Choroid plexus epithelial cell (primary cell): Measurements from ENCODE around the gene BMP10.
A peak's percentile ranks its signal among the peaks of the same experiment; 100 is the strongest.

Experiments used
- DNase-seq: peaks from one replicate; pipeline ENCODE4 v3.0.0-alpha.2; 2010; ENCODE audit warnings: low read depth
- H3K4me3 ChIP-seq: 2 replicates; pipeline ENCODE4 v1.5.1; 2011; ENCODE audit warnings: low read depth, mild to moderate bottlenecking, control low read depth, low read length, moderate library complexity
- TF ChIP-seq, protein P1 (sequence below): conservative IDR thresholded peaks from 2 replicates; pipeline ENCODE4 v1.5.1; 2011; ENCODE audit warnings: low read depth, mild to moderate bottlenecking, control low read depth, inconsistent platforms, low read length, moderate library complexity

The BMP10 gene

GRCh38 chr2:68845043-68845442, 26.2 kb downstream of the BMP10 start:
- DNase-seq, result no peak
- TF ChIP-seq, protein P1, sequence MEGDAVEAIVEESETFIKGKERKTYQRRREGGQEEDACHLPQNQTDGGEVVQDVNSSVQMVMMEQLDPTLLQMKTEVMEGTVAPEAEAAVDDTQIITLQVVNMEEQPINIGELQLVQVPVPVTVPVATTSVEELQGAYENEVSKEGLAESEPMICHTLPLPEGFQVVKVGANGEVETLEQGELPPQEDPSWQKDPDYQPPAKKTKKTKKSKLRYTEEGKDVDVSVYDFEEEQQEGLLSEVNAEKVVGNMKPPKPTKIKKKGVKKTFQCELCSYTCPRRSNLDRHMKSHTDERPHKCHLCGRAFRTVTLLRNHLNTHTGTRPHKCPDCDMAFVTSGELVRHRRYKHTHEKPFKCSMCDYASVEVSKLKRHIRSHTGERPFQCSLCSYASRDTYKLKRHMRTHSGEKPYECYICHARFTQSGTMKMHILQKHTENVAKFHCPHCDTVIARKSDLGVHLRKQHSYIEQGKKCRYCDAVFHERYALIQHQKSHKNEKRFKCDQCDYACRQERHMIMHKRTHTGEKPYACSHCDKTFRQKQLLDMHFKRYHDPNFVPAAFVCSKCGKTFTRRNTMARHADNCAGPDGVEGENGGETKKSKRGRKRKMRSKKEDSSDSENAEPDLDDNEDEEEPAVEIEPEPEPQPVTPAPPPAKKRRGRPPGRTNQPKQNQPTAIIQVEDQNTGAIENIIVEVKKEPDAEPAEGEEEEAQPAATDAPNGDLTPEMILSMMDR, result no peak

DNA sequence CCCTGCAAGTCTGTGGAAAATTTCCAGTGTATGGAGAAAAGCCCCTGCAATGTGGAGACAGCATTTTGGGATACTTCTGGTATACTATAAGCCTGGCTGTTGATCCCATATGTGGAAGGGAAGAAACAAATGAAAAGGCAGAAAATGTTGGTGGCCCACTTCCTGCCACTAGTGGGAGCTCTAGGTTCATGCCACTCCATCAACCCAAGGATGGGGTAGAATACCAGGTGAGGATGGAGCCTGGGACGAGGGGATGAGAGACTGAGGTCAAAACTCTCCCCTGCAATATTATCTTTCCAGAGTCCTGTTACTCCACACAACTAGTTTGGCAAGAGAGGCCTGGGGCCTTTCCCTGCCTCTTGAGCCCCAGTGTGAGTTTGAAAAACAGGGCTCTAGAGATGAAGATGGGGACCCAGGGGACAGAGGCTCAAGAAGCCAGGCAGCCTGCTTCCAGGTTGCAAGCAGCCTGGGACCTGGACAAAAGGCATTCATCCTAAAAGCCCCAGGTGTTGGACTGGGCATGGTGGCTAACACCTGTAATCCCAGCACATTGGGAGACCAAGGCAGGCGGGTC, 31.9 kb downstream of the BMP10 start:
- DNase-seq, result peak; percentile 36
- H3K4me3 ChIP-seq, result no peak overlapping the region
- TF ChIP-seq, protein P1, result peak; percentile 82

More at GRCh38 chr2:68845043-68845442, 26.2 kb downstream of the BMP10 start:
- H3K4me3 ChIP-seq, result no peak overlapping the region

DNA sequence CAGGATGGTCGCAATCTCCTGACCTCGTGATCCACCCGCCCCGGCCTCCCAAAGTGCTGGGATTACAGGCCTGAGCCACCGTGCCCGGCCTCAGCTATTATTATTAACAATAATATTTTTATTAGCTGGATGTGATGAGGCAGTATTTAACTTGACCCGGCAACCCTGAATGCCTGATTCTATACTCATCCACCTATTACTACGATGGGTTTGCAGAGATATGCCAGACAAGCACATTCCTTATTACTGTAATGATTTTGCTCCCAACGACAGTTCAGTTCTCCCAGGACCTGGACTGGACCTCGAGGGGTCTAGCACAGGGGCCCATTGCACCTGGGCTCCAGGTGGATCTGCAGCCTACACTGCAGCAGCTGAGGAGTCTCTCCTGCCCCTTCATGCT, 32.6 kb downstream of the BMP10 start:
- TF ChIP-seq, protein P1, result no peak
- H3K4me3 ChIP-seq, result no peak overlapping the region
- DNase-seq, result peak; percentile 56

GRCh38 chr2:68837861-68838341, 33.3 kb downstream of the BMP10 start:
- DNase-seq, result peak; percentile 82
- TF ChIP-seq, protein P1, result no peak
- H3K4me3 ChIP-seq, result no peak overlapping the region

DNA sequence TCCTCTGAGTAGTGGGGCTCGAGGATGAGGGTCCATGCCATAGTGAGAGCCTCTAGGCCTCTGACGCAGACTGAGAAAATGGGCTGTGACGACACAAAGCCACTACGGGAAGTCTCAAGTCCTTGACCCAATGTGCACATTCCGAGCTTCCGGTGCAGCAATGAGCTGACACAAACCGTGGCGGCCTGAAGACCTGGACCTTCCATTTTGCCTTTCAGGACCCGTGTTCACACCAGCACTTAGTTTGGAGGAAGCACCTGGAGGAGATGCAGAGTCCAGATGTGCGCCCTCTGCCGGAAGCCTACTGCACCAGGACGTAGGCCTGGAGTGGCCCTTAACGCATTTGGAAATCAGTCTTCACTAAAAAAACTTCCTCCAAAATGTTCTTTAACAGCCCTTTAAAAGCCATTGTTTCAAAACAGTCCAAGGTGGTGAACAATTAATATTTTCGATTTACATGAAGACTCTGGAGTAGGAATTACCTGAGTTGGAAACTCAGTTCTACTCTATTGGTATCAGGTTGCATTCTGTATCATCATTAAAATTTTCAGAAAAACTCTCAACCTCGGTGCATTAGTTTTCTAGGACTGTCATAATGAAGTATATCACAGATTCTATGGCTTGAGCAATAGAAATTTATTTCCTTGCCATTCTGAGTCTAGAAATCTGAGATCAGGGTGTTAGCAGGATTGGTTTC, 33.9 kb downstream of the BMP10 start:
- H3K4me3 ChIP-seq, result no peak overlapping the region
- TF ChIP-seq, protein P1, result peak; percentile 79
- peak; percentile 64 for DNase-seq

DNA sequence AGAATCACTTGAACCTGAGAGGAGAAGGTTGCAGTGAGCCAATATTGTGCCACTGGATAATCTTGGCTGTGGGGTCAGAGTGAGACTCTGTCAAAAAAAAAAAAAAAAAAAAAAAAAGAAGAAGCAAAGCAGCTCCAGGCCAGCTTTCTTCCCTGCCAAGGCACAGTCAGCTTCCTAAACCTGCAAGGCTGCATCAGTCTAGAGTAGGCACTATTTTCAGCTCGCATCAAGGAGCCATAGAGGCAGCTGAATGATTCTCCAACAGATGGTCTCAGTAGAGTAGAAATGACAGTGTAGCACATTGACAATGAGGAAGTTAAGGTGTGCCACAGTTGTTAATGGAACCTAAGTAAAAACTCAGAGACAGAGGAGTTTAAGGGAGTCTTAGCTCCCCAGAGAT, 35.6 kb downstream of the BMP10 start:
- TF ChIP-seq, protein P1, result no peak
- no peak for DNase-seq

DNA sequence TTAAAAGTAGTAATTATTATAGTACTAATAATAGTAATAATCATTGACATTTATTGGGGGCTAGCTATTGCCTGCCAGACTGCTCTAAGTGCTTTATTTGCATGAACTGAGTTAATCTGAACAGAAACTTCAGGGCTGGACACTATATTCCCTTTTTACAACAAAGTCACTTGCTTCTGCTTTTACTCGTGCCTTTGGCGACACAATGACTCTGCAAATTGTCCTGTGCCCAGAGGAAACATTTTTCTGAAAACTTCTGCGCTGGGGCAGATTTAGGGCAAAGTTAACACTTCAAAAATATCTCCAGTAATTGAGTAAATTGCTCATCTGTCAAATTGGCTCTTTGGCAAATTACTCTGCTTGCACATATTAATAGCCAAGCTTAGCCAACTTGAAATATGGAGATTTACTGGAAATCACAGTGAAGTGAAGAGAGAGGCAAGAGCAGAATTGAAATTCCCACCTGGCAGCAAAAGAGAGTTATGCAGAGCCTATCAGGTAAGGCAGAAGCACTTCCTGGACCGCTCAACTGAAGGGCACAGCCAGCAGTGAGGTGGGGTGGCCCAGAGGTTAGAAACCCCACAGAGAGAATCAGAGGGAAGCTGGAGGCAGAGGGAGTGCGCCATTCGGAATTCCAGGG, 36.3 kb downstream of the BMP10 start:
- TF ChIP-seq, protein P1, result no peak
- no peak overlapping the region for H3K4me3 ChIP-seq
- no peak for DNase-seq

More for the DNA sequence above, 35.6 kb downstream of the BMP10 start:
- H3K4me3 ChIP-seq, result no peak overlapping the region
